Activated CD4-positive, alpha-beta T cell treated with anti-CD3 and anti-CD28 coated beads, Interleukin-2, amount 10 ng/mL, durations not matched to agents 24 days and 14 days (primary cell): ENCODE measurements around the gene LGR6. TPM values are rescaled to one million over a fixed set of nuclear protein-coding genes. Genes with fewer than 3 reads are reported as not detected.

Experiments
- DNase-seq: peaks from one replicate; pipeline ENCODE4 v3.0.0; 2022
- H3K27ac Mint-ChIP-seq: one replicate; pipeline ENCODE4 v1.8.0; 2022; ENCODE audit warnings: mild to moderate bottlenecking, mixed read lengths
- H3K27me3 Mint-ChIP-seq: one replicate; pipeline ENCODE4 v1.8.0; 2022; ENCODE audit warnings: mixed read lengths
- H3K36me3 Mint-ChIP-seq: one replicate; pipeline ENCODE4 v1.8.0; 2022; ENCODE audit warnings: low read depth, mild to moderate bottlenecking, mixed read lengths
- H3K4me1 Mint-ChIP-seq: one replicate; pipeline ENCODE4 v1.8.0; 2021; ENCODE audit warnings: mixed read lengths
- H3K4me3 Mint-ChIP-seq: one replicate; pipeline ENCODE4 v1.8.0; 2022; ENCODE audit warnings: mild to moderate bottlenecking, moderate library complexity, mixed read lengths
- H3K9me3 Mint-ChIP-seq: one replicate; pipeline ENCODE4 v1.8.0; 2021; ENCODE audit warnings: mixed read lengths
- intact Hi-C: fragments of 100-400 bp; cut with micrococcal nuclease; formaldehyde crosslinking; loops from one replicate; pipeline ENCODE4 v1.15.1; 2023
- total RNA-seq: library from RNA; stranded (reverse); gene quantifications from 2 replicates; pipeline ENCODE4 v1.2.3, GENCODE V29; 2022

Gene LGR6
- total RNA-seq, 1 donor from 2014 or later: not detected

GRCh38 chr1:202302166-202302565 lies 108.6 kb downstream of the LGR6 start:
- Mint-ChIP-seq H3K27ac (no peak overlapping the region), H3K9me3 (no peaks in the 10 kb centered on the region), H3K4me3 (no peak overlapping the region), H3K4me1 (peaks cover 2% of the 10 kb centered on the region), H3K36me3 (no peaks in the 10 kb centered on the region), H3K27me3 (peaks cover 3% of the 10 kb centered on the region)
- DNase-seq: no peak
- intact Hi-C loops: no loop called here

GRCh38 chr1:202304375-202304774 lies 110.8 kb downstream of the LGR6 start:
- Mint-ChIP-seq H3K36me3 (no peaks in the 10 kb centered on the region), H3K4me1 (peaks cover 2% of the 10 kb centered on the region), H3K9me3 (no peaks in the 10 kb centered on the region), H3K27ac (no peak overlapping the region), H3K4me3 (no peak overlapping the region), H3K27me3 (peaks cover 2% of the 10 kb centered on the region)
- DNase-seq: no peak
- intact Hi-C loops: no loop called here

- Mint-ChIP-seq H3K27me3 (peaks cover 2% of the 10 kb centered on the region), H3K36me3 (no peaks in the 10 kb centered on the region), H3K9me3 (no peaks in the 10 kb centered on the region), H3K4me1 (peaks cover 2% of the 10 kb centered on the region), H3K4me3 (no peak overlapping the region), H3K27ac (no peak overlapping the region)
- DNase-seq: no peak
- intact Hi-C loops: no loop called here
Observed at GRCh38 chr1:202305168-202305567, 111.6 kb downstream of the LGR6 start.

- H3K27ac Mint-ChIP-seq: no peak overlapping the region
- H3K27me3 Mint-ChIP-seq: peaks cover 6% of the 10 kb centered on the region
- H3K4me3 Mint-ChIP-seq: no peak overlapping the region
- H3K36me3 Mint-ChIP-seq: no peaks in the 10 kb centered on the region
- H3K9me3 Mint-ChIP-seq: no peaks in the 10 kb centered on the region
- no peak for DNase-seq
- intact Hi-C loops: no loop called here
- H3K4me1 Mint-ChIP-seq: peaks cover 2% of the 10 kb centered on the region
Observed at GRCh38 chr1:202306535-202307345, 113.1 kb downstream of the LGR6 start.

GRCh38 chr1:202310071-202310725 lies 116.6 kb downstream of the LGR6 start:
- H3K4me1 Mint-ChIP-seq: peaks cover 2% of the 10 kb centered on the region
- no peaks in the 10 kb centered on the region for H3K9me3 Mint-ChIP-seq
- H3K27ac Mint-ChIP-seq: no peak overlapping the region
- peaks cover 19% of the 10 kb centered on the region for H3K27me3 Mint-ChIP-seq
- DNase-seq: no peak
- no peak overlapping the region for H3K4me3 Mint-ChIP-seq
- intact Hi-C loops: no loop called here
- H3K36me3 Mint-ChIP-seq: no peaks in the 10 kb centered on the region

GRCh38 chr1:202310746-202311145 lies 117.1 kb downstream of the LGR6 start:
- intact Hi-C loops: no loop called here
- H3K9me3 Mint-ChIP-seq: no peaks in the 10 kb centered on the region
- no peak overlapping the region for H3K4me3 Mint-ChIP-seq
- no peak for DNase-seq
- H3K27me3 Mint-ChIP-seq: peaks cover 19% of the 10 kb centered on the region
- H3K27ac Mint-ChIP-seq: no peak overlapping the region
- H3K36me3 Mint-ChIP-seq: no peaks in the 10 kb centered on the region
- no peaks in the 10 kb centered on the region for H3K4me1 Mint-ChIP-seq

GRCh38 chr1:202311875-202312635 lies 118.5 kb downstream of the LGR6 start:
- no peaks in the 10 kb centered on the region for H3K36me3 Mint-ChIP-seq
- no peak for DNase-seq
- no peaks in the 10 kb centered on the region for H3K9me3 Mint-ChIP-seq
- peaks cover 23% of the 10 kb centered on the region for H3K27me3 Mint-ChIP-seq
- H3K4me1 Mint-ChIP-seq: no peaks in the 10 kb centered on the region
- intact Hi-C loops: no loop called here
- no peak overlapping the region for H3K27ac Mint-ChIP-seq
- H3K4me3 Mint-ChIP-seq: no peak overlapping the region

GRCh38 chr1:202315576-202316168 lies 122.1 kb downstream of the LGR6 start:
- peak; percentile 92 for DNase-seq
- Mint-ChIP-seq H3K4me1 (peaks cover 7% of the 10 kb centered on the region), H3K9me3 (no peaks in the 10 kb centered on the region), H3K27me3 (peaks cover 24% of the 10 kb centered on the region), H3K27ac (no peak overlapping the region), H3K36me3 (no peaks in the 10 kb centered on the region), H3K4me3 (no peak overlapping the region)
- intact Hi-C loops: loop anchor here (1.0 kb wide), 2 partner anchors 41 to 126 kb away; no protein-coding TSS in a partner anchor

- no peaks in the 10 kb centered on the region for H3K36me3 Mint-ChIP-seq
- peaks cover 7% of the 10 kb centered on the region for H3K4me1 Mint-ChIP-seq
- peaks cover 22% of the 10 kb centered on the region for H3K27me3 Mint-ChIP-seq
- H3K27ac Mint-ChIP-seq: no peak overlapping the region
- DNase-seq: no peak
- H3K4me3 Mint-ChIP-seq: no peak overlapping the region
- intact Hi-C loops: no loop called here
- no peaks in the 10 kb centered on the region for H3K9me3 Mint-ChIP-seq
Observed at GRCh38 chr1:202316186-202316585, 122.6 kb downstream of the LGR6 start.

GRCh38 chr1:202317941-202318925 lies 124.6 kb downstream of the LGR6 start:
- no peak for DNase-seq
- Mint-ChIP-seq H3K4me1 (peaks cover 7% of the 10 kb centered on the region), H3K27me3 (peaks cover 21% of the 10 kb centered on the region), H3K36me3 (no peaks in the 10 kb centered on the region), H3K4me3 (no peak overlapping the region), H3K27ac (no peak overlapping the region), H3K9me3 (no peaks in the 10 kb centered on the region)
- intact Hi-C loops: no loop called here

GRCh38 chr1:202319381-202320080 lies 125.9 kb downstream of the LGR6 start:
- no peak overlapping the region for H3K4me3 Mint-ChIP-seq
- H3K27me3 Mint-ChIP-seq: peaks cover 13% of the 10 kb centered on the region
- intact Hi-C loops: no loop called here
- H3K27ac Mint-ChIP-seq: no peak overlapping the region
- no peaks in the 10 kb centered on the region for H3K9me3 Mint-ChIP-seq
- no peak for DNase-seq
- peaks cover 7% of the 10 kb centered on the region for H3K4me1 Mint-ChIP-seq
- no peaks in the 10 kb centered on the region for H3K36me3 Mint-ChIP-seq

- DNase-seq: no peak
- Mint-ChIP-seq H3K27ac (no peak overlapping the region), H3K4me3 (no peak overlapping the region), H3K9me3 (no peaks in the 10 kb centered on the region), H3K27me3 (peaks cover 12% of the 10 kb centered on the region), H3K4me1 (peaks cover 7% of the 10 kb centered on the region), H3K36me3 (no peaks in the 10 kb centered on the region)
- intact Hi-C loops: no loop called here
Observed at GRCh38 chr1:202320081-202320405, 126.4 kb downstream of the LGR6 start.
